ENCODE results near the gene FCRLA. TPM values are rescaled to one million over a fixed set of nuclear protein-coding genes. Genes with fewer than 3 reads are reported as not detected.
"Not testable (repeated sequence)": the region's sequence is repeated elsewhere in the genome, so short reads cannot be mapped to it uniquely, and the experiment has no call there.

FCRLA gene
- total RNA-seq, 4 donors from 2014 or later = not detected

- intact Hi-C loops (cut with DNase I; ENCODE audit: low total_unique reads); H3K27me3 ChIP-seq; H3K27ac ChIP-seq; ATAC-seq; H3K36me3 ChIP-seq; H3K4me3 ChIP-seq; H3K9me3 ChIP-seq; H3K4me1 ChIP-seq; DNase-seq; in situ Hi-C loops (cut with MboI; ENCODE audit: low sequenced_read_pairs in 4 of 4): not testable (repeated sequence)
Observed at GRCh38 chr1:161674908-161675307, 32.1 kb upstream of the FCRLA start.

DNA sequence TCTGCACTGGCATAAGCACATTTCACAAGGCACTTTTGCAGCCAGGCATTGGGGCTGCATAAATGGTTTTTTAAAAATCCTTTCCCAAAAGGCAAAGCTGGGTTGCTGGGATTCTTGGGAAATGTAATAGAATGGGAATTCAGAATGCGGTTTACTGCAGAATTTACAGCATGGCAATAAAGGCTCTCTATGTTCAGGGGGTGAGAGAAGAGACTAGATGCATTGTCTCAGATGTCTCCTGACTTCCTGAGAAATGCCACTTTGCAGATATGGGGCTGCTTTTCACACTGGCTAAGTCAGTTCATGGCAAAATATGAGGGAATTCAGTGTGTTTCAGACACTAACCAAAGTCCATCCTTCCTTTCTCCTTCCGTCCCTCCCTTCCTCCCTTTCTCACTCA is 30.6 kb upstream of the FCRLA start:
- ATAC-seq = no peak
- H3K9me3 ChIP-seq = no peaks in the 10 kb centered on the region
- DNase-seq = no peak
- no peaks in the 10 kb centered on the region for H3K4me1 ChIP-seq
- in situ Hi-C loops (cut with MboI; ENCODE audit: low sequenced_read_pairs in 4 of 4) = no loop called here
- no peaks in the 10 kb centered on the region for H3K27me3 ChIP-seq
- intact Hi-C loops (cut with DNase I; ENCODE audit: low total_unique reads) = no loop called here
- no peak overlapping the region for H3K27ac ChIP-seq
- H3K4me3 ChIP-seq = no peak overlapping the region
- no peaks in the 10 kb centered on the region for H3K36me3 ChIP-seq
- TF ChIP-seq POLR2A (IDR thresholded peaks at IDR 0.05) = no peak
- TF ChIP-seq, protein P1, sequence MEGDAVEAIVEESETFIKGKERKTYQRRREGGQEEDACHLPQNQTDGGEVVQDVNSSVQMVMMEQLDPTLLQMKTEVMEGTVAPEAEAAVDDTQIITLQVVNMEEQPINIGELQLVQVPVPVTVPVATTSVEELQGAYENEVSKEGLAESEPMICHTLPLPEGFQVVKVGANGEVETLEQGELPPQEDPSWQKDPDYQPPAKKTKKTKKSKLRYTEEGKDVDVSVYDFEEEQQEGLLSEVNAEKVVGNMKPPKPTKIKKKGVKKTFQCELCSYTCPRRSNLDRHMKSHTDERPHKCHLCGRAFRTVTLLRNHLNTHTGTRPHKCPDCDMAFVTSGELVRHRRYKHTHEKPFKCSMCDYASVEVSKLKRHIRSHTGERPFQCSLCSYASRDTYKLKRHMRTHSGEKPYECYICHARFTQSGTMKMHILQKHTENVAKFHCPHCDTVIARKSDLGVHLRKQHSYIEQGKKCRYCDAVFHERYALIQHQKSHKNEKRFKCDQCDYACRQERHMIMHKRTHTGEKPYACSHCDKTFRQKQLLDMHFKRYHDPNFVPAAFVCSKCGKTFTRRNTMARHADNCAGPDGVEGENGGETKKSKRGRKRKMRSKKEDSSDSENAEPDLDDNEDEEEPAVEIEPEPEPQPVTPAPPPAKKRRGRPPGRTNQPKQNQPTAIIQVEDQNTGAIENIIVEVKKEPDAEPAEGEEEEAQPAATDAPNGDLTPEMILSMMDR (IDR thresholded peaks at IDR 0.05 in 4 of 5, conservative IDR thresholded peaks at IDR 0.05 in 1 of 5) = no peak

DNA sequence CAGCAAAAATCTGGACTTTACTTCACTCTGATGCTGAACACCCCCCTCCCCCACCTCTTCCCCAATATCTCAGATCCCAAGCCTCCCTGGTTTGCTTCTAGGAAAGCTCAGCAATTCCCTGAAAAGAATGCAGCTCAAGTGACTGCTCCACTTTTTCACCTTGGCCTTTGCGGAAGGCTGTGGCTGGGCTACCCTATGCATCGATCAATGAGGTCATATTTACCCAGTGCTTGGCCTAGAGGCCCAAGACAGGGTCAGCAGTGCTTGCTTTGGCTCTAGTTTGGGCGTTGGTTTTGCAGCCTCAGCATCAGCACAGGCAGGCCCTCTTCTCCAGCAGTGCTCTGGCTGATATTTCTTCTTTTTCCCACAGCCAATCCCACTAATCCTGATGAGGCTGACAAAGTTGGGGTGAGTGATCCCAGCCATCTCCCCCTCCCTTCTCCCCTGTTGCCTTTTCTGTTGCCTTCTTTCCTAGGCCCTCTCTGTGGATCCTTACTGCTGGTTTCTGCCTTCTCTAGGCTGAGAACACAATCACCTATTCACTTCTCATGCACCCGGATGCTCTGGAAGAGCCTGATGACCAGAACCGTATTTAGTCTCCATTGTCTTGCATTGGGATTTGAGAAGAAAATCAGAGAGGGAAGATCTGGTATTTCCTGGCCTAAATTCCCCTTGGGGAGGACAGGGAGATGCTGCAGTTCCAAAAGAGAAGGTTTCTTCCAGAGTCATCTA is 29.9 kb upstream of the FCRLA start:
- no peaks in the 10 kb centered on the region for H3K27me3 ChIP-seq
- no peak for TF ChIP-seq POLR2A (IDR thresholded peaks at IDR 0.05)
- TF ChIP-seq, protein P1 (IDR thresholded peaks at IDR 0.05 in 4 of 5, conservative IDR thresholded peaks at IDR 0.05 in 1 of 5) = no peak
- intact Hi-C loops (cut with DNase I; ENCODE audit: low total_unique reads) (no loop called here), in situ Hi-C loops (cut with MboI; ENCODE audit: low sequenced_read_pairs in 4 of 4) (no loop called here)
- H3K36me3 ChIP-seq = no peaks in the 10 kb centered on the region
- no peak overlapping the region for H3K27ac ChIP-seq
- no peak overlapping the region for H3K4me3 ChIP-seq
- no peaks in the 10 kb centered on the region for H3K9me3 ChIP-seq
- DNase-seq (no peak), ATAC-seq (no peak)
- no peaks in the 10 kb centered on the region for H3K4me1 ChIP-seq

DNA sequence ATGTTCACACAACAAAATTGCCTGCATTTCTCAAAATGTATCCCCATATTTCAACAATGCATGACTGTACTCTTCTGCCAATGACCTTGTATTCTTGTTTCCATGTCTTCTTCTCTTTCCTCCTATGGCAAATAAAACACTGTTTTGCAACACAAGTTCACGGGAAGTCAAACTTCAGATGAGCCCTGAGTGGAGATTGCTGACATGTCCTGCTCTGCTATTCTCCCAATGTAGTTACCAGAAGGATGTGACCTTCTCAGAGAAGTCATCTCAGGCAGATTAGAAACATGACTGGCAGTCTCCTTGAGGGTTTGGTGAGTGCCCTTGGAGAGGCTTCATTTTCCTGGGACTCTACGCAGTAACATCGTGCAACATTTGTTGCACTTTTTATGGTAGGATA is 28.5 kb upstream of the FCRLA start:
- ATAC-seq = no peak
- no peaks in the 10 kb centered on the region for H3K36me3 ChIP-seq
- no peaks in the 10 kb centered on the region for H3K27me3 ChIP-seq
- intact Hi-C loops (cut with DNase I; ENCODE audit: low total_unique reads) (no loop called here), in situ Hi-C loops (cut with MboI; ENCODE audit: low sequenced_read_pairs in 4 of 4) (no loop called here)
- TF ChIP-seq, protein P1 (IDR thresholded peaks at IDR 0.05 in 4 of 5, conservative IDR thresholded peaks at IDR 0.05 in 1 of 5) = no peak
- no peak for TF ChIP-seq POLR2A (IDR thresholded peaks at IDR 0.05)
- no peaks in the 10 kb centered on the region for H3K4me1 ChIP-seq
- H3K27ac ChIP-seq = no peak overlapping the region
- DNase-seq = no peak
- no peak overlapping the region for H3K4me3 ChIP-seq
- H3K9me3 ChIP-seq = no peaks in the 10 kb centered on the region

DNA sequence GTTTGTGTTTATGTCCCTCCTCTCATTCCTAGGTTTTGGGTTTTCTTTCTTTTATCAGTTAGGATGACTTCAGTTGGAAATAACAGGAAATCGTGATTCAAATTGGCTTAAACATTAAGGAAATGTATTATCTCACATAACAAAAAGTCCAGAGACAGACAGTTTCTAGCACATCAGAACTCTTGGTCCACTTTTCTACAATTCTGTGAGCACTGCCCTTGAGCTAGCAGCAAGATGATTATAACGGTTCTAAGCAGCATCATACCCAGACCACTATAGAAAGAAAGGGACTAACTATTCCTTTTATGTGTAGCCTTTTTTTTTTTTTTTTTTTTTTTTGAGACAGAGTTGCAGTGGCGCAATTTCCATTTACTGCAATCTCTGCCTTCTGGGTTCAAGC is 25.1 kb upstream of the FCRLA start:
- no peaks in the 10 kb centered on the region for H3K36me3 ChIP-seq
- ATAC-seq (no peak), DNase-seq (no peak)
- H3K4me3 ChIP-seq = no peak overlapping the region
- in situ Hi-C loops (cut with MboI; ENCODE audit: low sequenced_read_pairs in 4 of 4) = no loop called here
- no peaks in the 10 kb centered on the region for H3K9me3 ChIP-seq
- TF ChIP-seq, protein P1 (IDR thresholded peaks at IDR 0.05 in 4 of 5, conservative IDR thresholded peaks at IDR 0.05 in 1 of 5) = no peak
- no peak for TF ChIP-seq POLR2A (IDR thresholded peaks at IDR 0.05)
- no peaks in the 10 kb centered on the region for H3K27me3 ChIP-seq
- intact Hi-C loops (cut with DNase I; ENCODE audit: low total_unique reads) = no loop called here
- H3K4me1 ChIP-seq = no peaks in the 10 kb centered on the region
- H3K27ac ChIP-seq = no peak overlapping the region
